Hippocampal formation (tissue), 2 donors: ENCODE measurements around the gene ELMO1.

Source experiments
- DNase-seq, 2 donors: peaks; one replicate each; lab custom pipeline; 2025; lab: John Stamatoyannopoulos, UW

ELMO1 gene

DNA sequence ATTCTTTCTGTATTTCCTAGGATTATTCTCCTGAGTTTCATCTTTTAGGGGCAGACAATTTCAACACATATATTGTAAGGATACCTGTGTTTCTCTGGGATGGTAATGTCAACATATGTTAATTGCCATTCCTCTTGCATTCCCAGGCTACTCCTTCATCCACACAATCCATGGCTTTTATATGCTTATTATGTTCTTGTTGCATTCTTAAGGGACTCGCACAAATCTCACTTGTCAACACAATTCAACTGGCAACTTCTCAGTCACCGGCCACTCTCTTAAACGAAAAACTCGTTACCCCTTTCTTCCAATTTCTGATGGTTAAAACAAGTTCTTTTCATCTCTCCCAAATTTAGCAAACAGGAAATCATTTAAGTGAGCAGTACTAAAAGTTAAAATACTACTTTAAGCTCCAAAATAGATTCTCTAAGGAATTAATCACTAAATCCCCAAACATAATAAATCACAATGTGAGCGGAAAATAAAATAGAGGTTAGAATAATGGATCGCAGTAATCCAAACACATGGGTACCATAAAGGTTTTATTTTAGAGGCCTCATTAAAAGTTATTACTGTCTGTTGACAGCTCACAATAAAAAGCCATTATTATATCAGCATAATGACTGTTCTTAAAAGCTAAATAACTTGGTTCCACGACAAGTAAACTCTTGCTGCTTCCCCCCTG is 223.2 kb downstream of the ELMO1 start:
- no peak for DNase-seq

DNA sequence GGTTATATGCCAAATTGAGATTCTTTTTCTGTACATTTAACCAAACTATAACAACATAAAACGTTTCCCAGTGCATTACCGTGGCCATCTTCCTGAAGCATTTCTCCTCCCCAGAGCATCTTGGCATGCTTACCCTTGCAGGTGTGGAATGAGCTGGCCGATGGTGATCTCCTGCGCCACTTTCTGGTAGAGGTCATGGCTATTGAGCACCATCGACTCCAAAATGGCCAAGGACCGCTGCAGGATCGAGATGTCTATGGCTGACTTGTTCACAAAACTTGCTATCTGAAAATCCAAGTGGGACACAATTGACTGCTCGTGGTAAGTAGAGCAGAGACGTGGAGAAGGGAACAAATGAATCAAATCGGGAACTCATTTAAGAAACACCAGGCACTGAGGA is 223.9 kb downstream of the ELMO1 start:
- no peak for DNase-seq

DNA sequence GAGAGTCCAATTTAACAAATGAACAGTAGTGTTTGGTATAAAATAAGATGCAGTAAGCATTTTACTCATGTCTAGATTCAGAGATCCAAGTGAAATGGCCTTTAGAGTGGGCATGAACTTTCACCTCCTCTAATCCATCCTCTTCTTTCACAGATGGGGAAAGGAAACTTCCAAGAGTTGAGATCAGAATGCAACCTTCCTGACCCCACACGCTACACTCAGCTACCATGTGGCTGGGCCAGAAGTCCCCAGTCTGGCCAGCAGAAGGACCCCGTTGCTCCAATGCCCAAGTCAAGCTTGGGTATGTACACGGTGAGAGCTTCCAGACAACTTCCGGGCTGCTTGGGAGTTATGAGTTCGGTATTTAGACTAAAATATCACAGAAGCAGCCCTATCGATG is 228.0 kb downstream of the ELMO1 start:
- no peak for DNase-seq

DNA sequence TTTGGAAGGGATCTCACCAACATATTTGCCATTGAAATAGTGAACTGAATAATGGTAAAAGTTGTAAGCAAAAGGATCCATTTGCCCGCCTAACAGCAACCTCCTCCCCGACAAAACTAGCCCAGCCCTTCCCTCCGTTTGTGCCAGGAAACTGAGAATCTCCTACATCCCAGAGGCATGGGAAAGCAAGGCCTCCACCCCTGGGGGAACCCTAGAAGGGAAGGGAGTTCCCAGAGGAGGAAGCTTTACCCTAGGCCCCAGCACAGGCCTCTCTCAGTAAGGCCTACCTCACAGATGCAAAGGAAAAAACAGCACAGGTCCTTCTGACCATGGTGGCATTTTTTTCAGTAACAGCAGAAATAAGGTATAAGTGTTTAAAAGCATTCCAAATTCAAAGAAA is 229.7 kb downstream of the ELMO1 start:
- no peak for DNase-seq

DNA sequence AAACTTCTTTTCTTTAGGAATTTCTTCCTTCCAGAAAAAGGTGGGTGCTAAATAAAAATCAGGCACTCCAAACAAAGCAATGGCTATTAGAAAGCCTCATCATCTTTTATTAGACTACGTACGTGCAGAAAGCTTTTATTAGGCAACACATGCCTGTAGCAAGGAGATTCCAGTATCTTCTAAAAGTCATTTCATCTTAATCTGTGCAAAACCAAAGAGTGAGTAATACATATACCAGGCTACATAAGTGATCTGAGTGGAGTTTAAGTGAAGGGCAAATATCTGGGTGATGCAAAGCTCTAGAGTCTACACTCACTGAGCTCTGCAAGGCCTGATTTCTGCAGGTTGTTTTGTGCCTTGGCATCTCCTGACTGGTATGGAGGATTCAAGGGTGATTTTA is 231.7 kb downstream of the ELMO1 start:
- DNase-seq: no peak

DNA sequence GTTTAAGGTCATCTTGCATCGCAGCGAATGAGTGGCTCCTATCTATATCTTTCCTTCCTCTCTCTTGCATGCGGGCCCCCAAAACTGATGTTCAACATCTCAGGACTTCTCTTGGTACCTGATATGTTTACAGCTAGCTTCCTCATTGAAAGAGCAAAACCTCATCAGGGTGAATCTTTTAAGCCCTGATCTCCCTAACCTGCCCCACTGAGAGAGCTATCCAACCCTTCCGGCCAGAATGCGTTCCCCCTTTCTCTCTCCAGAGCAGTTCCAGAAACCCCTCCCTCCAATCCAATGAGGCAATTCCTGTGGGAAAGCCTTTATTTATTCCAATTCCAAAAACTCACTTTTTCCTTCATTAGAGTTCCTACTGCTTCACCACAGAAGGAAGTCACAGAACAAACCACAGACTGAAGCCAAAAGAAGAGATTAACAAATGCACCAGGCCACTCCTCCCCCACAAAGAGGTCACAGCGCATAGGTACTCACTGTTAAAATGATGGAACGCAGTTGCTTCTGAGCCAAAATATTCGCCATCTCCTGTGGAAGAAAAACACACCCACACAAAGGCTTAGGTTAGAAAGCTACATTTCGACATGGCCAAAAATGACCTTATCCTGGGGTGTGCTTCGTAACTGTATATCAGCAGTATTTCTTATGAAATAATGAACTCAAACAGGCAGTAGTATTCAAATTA is 232.4 kb downstream of the ELMO1 start:
- no peak for DNase-seq

DNA sequence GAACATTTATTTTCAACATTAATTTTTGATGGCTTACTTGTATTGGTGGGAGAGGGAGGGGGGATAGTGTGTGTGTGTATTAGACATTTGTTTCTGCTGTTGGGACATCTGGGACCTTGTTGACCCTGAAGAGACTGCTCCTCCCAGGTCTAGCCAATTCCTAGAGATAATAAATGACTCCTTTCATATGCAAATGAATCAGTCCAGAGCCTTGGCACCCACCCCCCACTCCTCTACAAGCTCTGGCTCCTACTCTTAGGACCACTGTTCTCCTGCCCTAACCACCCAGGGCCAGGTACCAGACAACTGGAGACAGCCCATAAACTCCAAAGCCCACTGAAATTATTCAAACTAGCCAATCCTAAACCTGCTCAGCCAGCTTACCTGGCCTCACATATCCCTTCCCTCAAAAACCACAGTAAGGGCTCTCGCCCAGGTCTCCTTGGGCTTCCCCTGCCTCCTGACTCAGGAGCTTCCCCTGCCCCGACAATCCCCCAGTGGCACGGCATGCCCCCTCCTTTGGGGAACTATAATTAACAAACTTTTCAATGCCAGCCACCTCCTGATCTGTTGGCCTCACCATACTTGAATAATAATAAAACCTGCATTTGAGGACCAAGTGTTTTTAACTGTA is 233.3 kb downstream of the ELMO1 start:
- DNase-seq: no peak

DNA sequence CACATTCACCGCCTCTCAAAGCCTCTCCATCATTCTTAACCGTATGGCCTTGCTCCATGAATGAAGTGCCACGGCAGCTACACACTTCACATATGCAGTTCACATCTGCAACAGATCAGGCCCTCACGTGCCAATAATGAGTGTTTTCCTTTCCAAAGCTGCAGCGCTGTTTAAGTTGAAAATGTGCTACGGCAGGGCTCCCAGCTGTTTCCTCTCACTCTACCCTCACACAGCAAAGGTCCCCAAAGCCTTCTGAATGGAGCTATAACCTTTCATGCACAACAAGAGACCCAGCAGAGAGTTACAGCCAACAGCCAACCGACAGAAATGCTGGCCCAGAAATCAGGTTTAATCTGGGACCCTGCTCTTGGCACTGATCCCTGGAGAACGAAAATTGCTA is 236.1 kb downstream of the ELMO1 start:
- no peak for DNase-seq

DNA sequence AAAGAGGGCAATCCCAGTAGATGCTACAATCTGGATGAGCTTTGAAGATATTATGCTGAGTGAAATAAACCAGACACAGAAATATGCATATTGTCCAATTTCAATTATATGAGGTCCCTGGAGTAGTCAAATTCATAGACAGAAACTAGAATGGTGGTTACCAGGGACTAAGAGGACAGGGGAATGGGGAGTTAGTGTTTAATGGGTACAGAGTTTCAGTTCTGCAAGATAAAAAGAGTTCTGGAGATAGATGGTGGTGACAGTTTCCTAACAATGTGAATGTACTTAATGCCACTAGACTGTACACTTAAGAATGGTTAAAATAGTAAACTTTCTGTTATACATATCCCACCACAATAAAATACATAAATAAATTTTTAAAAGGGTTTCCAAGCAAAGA is 236.6 kb downstream of the ELMO1 start:
- DNase-seq: no peak

DNA sequence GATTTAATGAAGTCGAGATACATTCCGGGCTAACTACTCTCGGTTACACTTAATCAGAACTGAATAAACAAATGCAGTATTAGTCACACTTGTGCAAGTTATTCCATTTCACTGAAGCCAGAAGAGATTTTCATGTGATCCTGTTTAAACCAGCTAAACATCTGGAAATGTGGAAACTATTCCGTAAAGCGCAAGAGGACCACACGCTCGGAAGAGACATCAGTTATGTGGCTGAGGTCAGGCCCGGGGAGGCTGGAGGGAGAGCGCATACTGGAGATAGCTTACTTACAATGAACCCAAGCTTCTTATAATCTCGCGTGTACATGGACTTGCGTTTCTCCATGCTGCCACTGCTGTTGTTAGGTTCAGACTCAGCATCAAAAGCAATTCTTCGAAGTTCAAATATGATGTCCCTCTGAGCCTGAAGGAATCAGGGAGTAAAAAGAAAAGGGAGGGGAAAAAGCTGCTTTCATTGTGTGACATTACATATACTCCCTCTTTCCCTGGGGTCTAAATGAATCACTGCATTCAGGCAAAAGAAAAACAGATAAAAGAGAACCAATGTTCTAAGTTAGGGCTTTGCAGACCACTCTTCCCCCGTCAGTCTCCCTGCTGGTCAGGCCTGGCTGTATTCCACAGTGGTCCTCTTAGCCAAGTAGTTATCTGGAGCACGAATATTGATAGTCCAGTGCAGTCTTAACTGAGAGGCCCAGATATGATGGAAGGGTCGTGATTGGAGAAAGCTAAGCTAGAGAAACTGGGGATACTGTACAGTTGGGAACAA is 237.4 kb downstream of the ELMO1 start:
- peak in 1 of 2 donors; percentile 40 for DNase-seq

DNA sequence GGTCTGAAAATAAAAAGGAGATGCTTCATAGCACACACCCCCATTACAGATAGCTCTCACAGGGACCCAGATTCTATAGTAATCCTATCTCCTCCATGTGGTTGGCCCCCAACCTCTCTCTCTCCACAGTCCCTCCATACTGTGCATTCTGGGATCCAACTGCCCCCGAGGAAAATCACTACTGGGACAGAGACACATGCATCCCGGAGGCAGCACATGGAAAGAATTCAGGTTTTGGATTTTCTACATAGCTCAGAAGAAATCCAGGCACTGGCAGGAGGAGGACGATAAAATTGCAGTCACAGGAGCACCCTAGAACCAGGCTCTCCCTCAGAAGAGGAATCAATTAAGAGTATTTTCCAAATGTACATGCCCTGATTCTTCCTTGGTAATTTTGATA is 239.5 kb downstream of the ELMO1 start:
- DNase-seq: no peak

DNA sequence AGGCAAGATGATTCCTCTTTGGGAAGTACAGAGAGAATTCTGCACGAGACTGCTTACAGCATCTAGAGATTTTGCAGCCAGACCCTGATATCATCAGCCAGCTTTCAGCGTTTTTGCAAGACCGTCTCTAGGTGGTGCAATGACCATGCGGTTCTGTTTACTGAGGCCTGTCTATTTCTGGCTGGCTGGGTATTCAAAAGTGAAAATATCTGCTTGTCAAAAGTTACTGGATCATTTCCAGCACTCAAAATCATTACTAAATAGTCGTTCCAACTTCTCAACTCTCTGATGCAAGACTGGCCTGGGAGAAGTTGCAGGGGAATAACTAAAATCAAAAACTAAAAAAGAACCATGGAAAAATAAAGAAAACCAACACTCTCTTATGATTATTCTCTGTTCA is 240.1 kb downstream of the ELMO1 start:
- peak; percentile 60 to 81 for DNase-seq

DNA sequence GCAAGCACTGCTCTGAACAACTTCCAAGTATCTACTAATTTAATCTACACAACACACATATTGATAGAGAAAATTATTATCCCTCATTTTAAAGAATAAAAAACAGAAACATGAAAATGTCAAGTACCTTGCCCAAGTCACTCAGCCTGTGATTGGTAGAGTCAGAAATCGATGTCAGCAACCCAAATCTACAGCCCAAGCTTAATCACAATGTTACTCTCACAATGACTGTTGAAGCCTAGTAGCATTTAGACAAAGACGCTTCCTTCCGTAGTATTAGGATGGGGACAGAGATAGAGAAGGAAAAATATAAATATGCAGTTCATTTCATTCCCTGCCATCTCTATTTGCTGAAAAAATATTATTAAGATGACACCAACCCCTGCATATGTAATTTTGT is 242.5 kb downstream of the ELMO1 start:
- DNase-seq: no peak

DNA sequence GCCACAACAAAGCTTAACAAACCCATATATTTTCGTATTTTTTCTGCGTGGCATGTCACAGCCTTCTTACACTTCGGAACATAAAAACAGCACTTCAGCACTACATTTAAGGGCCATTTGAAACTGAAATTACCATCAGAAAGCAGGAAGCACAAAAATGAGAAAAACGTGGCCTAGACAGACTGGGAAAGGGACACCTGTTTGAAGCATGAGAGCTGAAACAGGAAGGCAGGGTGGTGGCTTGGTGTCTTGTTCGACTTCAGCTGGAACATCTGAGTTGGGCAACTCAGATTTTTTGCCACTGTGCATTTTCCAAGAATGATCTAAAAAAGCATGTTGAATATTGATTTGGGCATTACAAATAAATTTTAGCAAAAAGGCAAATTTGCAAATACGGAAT is 243.2 kb downstream of the ELMO1 start:
- DNase-seq: no peak

DNA sequence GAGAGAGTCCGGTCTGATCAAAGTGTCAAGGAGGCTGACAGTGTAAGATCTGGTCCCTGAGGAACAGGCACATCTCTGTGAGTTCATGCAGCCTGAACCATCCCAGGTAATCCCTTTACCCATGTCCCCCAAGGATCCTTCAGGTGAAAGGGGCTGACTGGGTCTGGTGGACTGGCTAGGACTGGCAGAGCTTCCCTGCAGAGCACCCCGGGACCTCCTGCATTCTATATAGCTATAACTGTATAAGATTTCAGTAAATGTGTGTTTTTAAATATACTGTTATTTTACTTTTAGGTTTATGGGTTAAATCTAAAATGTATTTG is 246.8 kb downstream of the ELMO1 start:
- DNase-seq: no peak

DNA sequence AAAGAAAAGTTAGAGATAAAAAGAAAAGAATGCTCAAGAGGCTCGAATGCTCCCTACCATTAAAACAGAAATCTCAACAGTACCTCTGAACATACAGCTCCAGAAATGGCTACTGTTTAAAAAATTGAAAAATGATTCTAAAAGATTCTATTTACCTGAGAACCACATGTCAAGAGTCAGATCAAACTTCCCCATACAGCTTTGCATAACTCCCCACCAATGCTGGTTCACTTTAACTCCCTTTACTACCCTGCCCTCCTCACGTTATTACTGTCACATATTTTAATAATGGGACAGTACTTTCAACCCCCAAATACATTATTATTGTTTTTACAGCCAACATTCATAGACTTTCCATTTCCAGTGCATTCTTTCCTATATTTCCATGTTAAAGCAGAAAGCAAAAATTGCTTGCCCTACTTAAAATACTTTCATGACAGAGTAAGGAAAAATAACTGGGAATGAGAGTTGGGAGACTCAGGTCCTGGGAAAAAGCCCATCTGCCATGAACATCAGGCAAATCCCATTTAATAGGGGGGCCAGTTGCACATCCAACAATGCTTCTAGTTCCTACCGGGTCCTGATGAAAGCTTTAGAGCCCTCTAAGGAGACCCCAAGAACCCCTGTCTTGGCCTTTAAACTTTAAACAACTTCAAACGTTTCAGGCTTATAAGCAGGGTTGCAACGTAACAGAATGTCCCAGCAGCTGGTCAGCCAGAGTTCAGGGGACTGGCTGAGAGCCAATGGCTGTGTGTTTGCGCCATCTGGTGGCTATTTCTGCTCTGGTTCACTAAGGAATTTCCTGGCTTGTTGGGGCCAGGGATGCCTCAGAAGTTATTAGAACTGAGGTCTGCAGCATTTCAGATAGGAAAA is 247.4 kb downstream of the ELMO1 start:
- DNase-seq: peak; percentile 73 to 76

DNA sequence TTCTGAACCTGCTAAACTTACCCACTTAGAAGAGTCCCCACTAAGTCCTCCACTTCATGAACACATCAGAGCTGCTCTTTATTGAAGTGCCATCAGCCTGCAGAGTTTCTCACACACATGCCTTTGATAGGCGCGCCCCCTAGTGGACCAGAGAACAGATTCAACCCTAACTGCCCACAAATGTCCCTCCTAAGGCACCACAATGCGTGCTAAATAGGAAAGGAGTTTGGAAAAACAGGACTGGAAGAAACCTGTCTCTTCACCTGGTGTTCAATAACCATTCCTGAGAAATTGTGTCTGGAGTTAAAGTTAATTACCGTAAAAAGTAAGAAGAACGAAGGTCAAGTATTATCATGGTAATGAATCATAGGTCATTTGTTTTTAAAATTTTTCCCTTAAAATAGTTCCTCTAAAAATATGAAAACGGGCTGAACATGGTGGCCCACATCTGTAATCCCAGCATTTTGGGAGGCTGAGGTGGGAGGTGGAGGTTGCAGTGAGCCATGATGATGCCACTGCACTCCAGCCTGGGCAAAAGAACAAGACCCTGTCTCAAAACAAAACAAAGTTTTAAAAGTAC is 249.7 kb downstream of the ELMO1 start:
- DNase-seq: peak; percentile 75 to 86

DNA sequence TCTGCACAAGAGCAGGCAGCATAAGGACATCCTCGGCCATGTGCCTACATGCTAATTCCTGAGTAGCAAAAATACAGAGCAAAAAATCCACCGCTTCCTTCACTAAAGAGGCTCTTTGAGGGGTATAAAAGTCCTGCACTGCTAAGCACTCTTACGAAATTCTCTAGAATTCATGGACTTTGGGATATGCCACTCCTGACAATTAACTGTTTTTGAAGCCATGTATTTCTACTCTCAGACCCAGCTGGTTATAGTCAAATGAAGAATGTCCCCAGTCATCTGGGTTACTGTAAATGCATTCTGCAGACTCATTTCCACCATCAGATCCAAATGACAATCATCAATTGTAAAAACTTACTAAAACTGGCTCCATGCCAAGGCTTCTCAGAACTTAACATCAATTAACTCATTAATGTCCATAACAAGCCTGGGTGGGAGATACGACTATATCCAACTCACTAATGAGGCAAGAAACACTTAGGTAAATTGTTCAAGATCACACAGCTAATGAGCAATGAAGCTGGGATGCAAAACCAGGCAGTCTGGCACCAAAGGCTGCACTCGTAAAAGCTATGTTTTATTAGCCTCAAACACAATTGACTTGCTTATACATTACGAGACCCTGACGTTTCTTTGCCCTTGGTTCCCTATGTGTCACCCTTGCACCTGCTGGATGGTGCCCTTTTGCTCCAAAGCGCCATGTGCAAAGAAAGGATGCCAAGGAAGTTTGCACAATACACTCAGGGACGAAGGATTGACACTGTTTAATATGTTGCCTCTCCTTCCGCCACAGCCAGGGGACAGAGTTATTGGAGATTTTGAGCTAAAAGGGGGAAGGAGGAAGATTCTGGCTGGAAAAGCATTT is 250.4 kb downstream of the ELMO1 start:
- no peak for DNase-seq

DNA sequence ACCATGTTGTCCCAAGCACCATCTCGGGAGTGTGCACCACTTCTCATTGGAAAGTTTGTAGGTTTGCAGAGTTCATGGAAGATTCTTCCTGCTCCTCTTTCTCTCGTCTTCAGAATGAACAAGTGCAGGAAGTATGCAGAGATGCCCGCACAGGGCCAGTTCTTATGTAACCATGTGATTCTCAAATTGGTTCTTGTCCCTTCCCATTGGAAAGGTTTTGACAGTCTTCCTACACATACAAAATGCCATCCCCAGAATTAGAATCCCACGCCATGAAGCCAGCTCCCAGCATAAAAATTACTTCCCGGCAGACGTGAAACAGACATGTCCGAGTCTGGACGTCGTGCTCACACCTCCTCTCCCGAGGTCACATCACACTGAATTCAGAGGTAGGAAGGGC is 251.6 kb downstream of the ELMO1 start:
- DNase-seq: no peak

DNA sequence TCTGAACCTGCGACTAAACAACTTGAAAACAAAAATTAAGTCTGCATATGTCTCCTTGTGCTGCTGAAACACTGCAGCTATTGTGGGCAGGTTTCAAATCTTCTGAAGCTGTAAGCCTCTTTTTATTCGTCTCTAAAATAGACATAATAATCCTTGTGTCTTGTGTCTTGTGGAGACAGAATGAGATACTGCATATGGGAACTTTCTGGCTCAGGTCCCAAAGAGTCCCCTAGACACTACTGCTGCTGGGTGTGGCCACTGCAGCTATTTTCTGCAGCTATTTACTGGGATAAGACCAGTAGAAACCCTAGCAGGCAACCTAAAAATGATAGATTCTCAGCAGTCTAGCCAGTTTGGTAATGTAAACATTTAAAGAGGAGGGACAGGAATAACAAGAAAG is 252.0 kb downstream of the ELMO1 start:
- no peak for DNase-seq
